GM23338 (cell line): Measurements from ENCODE around the gene ANKRD17.

Experiments
- CREB1 ChIP-seq: fragments of 250-450 bp; sonication (Bioruptor Pico); IDR thresholded peaks from 2 replicates; pipeline ENCODE4 v1.5.0; 2020; ENCODE audit warnings: low read depth, mild to moderate bottlenecking, moderate library complexity
- EZH2 ChIP-seq: fragments of 200-600 bp; sonication (generic); IDR thresholded peaks from one replicate; pipeline ENCODE4 v1.8.0; 2017; ENCODE audit warnings: antibody characterized with exemption, mild to moderate bottlenecking, low read depth; ENCODE audit not compliant: unreplicated experiment
- EZH2phosphoT487 ChIP-seq: fragments of 200-600 bp; sonication (generic); IDR thresholded peaks from one replicate; pipeline ENCODE4 v1.8.1; 2018; ENCODE audit warnings: antibody characterized with exemption; ENCODE audit not compliant: unreplicated experiment
- JUNB ChIP-seq: IDR thresholded peaks from one replicate; pipeline ENCODE4 v1.6.1; 2016; ENCODE audit warnings: antibody characterized with exemption; ENCODE audit not compliant: unreplicated experiment
- POLR2AphosphoS5 ChIP-seq: IDR thresholded peaks from 2 replicates; pipeline ENCODE4 v1.6.1; 2016; ENCODE audit warnings: antibody characterized with exemption, low read depth
- STAT1 ChIP-seq: IDR thresholded peaks from one replicate; pipeline ENCODE4 v1.6.1; 2016; ENCODE audit warnings: antibody characterized with exemption; ENCODE audit not compliant: unreplicated experiment
- ZNF331 ChIP-seq: fragments of 250-450 bp; sonication (Bioruptor Pico); IDR thresholded peaks from 2 replicates; pipeline ENCODE4 v1.5.0; 2020; ENCODE audit warnings: low read depth, mild to moderate bottlenecking, moderate library complexity
- TF ChIP-seq, protein P1 (sequence below), 2 experiments: fragments of 200-600 bp in 1 of 2; sonication (generic) in 1 of 2; conservative IDR thresholded peaks; 2 replicates each; pipeline versions ENCODE4 v1.5.1 to v1.6.1; 2016 to 2017; ENCODE audit warnings: antibody characterized with exemption in 2 of 2, low read depth in 2 of 2, mild to moderate bottlenecking in 2 of 2, moderate library complexity in 1 of 2
- TF ChIP-seq, protein P2 (sequence below): fragments of 250-450 bp; sonication (Bioruptor Pico); IDR thresholded peaks from 2 replicates; pipeline ENCODE4 v1.5.0; 2020; ENCODE audit warnings: mild to moderate bottlenecking, moderate library complexity
- TF ChIP-seq, protein P3 (sequence below): IDR thresholded peaks from one replicate; pipeline ENCODE4 v1.6.1; 2018; ENCODE audit warnings: antibody characterized with exemption; ENCODE audit not compliant: unreplicated experiment

DNA sequence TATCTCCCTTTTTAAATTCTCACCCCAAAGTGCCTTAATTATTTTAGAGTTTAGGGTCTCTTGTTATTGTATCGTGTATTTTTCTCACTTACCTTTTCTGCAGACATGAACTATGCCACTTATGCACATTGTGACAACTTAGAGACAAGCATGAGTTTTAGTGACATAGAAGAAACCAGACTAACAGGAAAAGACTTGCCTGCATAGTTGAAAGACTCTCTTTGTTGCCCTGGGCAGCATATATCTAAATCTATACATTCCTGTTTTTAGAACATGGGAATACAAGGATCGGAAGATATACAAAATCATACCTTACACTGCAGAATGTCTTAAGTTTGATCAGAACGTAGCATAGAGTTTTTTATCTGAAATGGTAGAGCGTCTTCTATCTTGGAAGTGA lies 45.1 kb upstream of the ANKRD17 start:
- TF ChIP-seq, protein P1, sequence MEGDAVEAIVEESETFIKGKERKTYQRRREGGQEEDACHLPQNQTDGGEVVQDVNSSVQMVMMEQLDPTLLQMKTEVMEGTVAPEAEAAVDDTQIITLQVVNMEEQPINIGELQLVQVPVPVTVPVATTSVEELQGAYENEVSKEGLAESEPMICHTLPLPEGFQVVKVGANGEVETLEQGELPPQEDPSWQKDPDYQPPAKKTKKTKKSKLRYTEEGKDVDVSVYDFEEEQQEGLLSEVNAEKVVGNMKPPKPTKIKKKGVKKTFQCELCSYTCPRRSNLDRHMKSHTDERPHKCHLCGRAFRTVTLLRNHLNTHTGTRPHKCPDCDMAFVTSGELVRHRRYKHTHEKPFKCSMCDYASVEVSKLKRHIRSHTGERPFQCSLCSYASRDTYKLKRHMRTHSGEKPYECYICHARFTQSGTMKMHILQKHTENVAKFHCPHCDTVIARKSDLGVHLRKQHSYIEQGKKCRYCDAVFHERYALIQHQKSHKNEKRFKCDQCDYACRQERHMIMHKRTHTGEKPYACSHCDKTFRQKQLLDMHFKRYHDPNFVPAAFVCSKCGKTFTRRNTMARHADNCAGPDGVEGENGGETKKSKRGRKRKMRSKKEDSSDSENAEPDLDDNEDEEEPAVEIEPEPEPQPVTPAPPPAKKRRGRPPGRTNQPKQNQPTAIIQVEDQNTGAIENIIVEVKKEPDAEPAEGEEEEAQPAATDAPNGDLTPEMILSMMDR (conservative IDR thresholded peaks at IDR 0.05; ENCODE audit: low read depth in 2 of 2): no peak
- TF ChIP-seq STAT1: no peak
- TF ChIP-seq, protein P2, sequence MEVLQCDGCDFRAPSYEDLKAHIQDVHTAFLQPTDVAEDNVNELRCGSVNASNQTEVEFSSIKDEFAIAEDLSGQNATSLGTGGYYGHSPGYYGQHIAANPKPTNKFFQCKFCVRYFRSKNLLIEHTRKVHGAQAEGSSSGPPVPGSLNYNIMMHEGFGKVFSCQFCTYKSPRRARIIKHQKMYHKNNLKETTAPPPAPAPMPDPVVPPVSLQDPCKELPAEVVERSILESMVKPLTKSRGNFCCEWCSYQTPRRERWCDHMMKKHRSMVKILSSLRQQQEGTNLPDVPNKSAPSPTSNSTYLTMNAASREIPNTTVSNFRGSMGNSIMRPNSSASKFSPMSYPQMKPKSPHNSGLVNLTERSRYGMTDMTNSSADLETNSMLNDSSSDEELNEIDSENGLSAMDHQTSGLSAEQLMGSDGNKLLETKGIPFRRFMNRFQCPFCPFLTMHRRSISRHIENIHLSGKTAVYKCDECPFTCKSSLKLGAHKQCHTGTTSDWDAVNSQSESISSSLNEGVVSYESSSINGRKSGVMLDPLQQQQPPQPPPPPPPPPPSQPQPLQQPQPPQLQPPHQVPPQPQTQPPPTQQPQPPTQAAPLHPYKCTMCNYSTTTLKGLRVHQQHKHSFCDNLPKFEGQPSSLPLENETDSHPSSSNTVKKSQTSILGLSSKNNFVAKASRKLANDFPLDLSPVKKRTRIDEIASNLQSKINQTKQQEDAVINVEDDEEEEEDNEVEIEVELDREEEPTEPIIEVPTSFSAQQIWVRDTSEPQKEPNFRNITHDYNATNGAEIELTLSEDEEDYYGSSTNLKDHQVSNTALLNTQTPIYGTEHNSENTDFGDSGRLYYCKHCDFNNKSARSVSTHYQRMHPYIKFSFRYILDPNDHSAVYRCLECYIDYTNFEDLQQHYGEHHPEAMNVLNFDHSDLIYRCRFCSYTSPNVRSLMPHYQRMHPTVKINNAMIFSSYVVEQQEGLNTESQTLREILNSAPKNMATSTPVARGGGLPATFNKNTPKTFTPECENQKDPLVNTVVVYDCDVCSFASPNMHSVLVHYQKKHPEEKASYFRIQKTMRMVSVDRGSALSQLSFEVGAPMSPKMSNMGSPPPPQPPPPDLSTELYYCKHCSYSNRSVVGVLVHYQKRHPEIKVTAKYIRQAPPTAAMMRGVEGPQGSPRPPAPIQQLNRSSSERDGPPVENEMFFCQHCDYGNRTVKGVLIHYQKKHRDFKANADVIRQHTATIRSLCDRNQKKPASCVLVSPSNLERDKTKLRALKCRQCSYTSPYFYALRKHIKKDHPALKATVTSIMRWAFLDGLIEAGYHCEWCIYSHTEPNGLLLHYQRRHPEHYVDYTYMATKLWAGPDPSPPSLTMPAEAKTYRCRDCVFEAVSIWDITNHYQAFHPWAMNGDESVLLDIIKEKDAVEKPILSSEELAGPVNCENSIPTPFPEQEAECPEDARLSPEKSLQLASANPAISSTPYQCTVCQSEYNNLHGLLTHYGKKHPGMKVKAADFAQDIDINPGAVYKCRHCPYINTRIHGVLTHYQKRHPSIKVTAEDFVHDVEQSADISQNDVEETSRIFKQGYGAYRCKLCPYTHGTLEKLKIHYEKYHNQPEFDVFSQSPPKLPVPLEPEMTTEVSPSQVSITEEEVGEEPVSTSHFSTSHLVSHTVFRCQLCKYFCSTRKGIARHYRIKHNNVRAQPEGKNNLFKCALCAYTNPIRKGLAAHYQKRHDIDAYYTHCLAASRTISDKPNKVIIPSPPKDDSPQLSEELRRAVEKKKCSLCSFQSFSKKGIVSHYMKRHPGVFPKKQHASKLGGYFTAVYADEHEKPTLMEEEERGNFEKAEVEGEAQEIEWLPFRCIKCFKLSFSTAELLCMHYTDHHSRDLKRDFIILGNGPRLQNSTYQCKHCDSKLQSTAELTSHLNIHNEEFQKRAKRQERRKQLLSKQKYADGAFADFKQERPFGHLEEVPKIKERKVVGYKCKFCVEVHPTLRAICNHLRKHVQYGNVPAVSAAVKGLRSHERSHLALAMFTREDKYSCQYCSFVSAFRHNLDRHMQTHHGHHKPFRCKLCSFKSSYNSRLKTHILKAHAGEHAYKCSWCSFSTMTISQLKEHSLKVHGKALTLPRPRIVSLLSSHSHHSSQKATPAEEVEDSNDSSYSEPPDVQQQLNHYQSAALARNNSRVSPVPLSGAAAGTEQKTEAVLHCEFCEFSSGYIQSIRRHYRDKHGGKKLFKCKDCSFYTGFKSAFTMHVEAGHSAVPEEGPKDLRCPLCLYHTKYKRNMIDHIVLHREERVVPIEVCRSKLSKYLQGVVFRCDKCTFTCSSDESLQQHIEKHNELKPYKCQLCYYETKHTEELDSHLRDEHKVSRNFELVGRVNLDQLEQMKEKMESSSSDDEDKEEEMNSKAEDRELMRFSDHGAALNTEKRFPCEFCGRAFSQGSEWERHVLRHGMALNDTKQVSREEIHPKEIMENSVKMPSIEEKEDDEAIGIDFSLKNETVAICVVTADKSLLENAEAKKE (CRISPR knock-in tag): no peak
- no peak for TF ChIP-seq EZH2
- TF ChIP-seq JUNB: no peak
- no peak for TF ChIP-seq EZH2phosphoT487
- TF ChIP-seq, protein P3, sequence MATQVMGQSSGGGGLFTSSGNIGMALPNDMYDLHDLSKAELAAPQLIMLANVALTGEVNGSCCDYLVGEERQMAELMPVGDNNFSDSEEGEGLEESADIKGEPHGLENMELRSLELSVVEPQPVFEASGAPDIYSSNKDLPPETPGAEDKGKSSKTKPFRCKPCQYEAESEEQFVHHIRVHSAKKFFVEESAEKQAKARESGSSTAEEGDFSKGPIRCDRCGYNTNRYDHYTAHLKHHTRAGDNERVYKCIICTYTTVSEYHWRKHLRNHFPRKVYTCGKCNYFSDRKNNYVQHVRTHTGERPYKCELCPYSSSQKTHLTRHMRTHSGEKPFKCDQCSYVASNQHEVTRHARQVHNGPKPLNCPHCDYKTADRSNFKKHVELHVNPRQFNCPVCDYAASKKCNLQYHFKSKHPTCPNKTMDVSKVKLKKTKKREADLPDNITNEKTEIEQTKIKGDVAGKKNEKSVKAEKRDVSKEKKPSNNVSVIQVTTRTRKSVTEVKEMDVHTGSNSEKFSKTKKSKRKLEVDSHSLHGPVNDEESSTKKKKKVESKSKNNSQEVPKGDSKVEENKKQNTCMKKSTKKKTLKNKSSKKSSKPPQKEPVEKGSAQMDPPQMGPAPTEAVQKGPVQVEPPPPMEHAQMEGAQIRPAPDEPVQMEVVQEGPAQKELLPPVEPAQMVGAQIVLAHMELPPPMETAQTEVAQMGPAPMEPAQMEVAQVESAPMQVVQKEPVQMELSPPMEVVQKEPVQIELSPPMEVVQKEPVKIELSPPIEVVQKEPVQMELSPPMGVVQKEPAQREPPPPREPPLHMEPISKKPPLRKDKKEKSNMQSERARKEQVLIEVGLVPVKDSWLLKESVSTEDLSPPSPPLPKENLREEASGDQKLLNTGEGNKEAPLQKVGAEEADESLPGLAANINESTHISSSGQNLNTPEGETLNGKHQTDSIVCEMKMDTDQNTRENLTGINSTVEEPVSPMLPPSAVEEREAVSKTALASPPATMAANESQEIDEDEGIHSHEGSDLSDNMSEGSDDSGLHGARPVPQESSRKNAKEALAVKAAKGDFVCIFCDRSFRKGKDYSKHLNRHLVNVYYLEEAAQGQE: no peak
- TF ChIP-seq CREB1 (CRISPR knock-in tag): no peak
- no peak for TF ChIP-seq POLR2AphosphoS5
- TF ChIP-seq ZNF331: no peak
